DOHH2 (cell line): ENCODE data around the gene PTPRN2.

Source experiments
- H3F3A ChIP-seq: fragments of 200-600 bp; sonication (generic), shearing (Covaris generic); 2 replicates; pipeline ENCODE4 v1.6.0; 2016; ENCODE audit warnings: antibody characterized with exemption, mild to moderate bottlenecking; ENCODE audit not compliant: control insufficient read depth, insufficient read depth
- H3K27ac ChIP-seq: fragments of 200-600 bp; sonication (generic); 2 replicates; pipeline ENCODE4 v1.5.1; 2014; ENCODE audit warnings: low read depth, mild to moderate bottlenecking, low read length, moderate library complexity
- H3K27me3 ChIP-seq: fragments of 200-600 bp; sonication (generic); 2 replicates; pipeline ENCODE4 v1.6.1; 2014; ENCODE audit warnings: mild to moderate bottlenecking, low read length, mixed read lengths; ENCODE audit not compliant: control insufficient read depth
- H3K36me3 ChIP-seq: fragments of 200-600 bp; sonication (generic); 2 replicates; pipeline ENCODE4 v1.6.1; 2014; ENCODE audit warnings: mild to moderate bottlenecking, low read length, moderate library complexity, mixed read lengths; ENCODE audit not compliant: control insufficient read depth
- H3K4me1 ChIP-seq: fragments of 200-600 bp; sonication (generic); 2 replicates; pipeline ENCODE4 v1.6.1; 2014; ENCODE audit warnings: mild to moderate bottlenecking, low read length, mixed read lengths; ENCODE audit not compliant: control insufficient read depth
- H3K4me2 ChIP-seq: fragments of 200-600 bp; sonication (generic); 2 replicates; pipeline ENCODE4 v1.6.0; 2014; ENCODE audit warnings: mild to moderate bottlenecking, low read length, moderate library complexity
- H3K4me3 ChIP-seq: fragments of 200-600 bp; sonication (generic); 2 replicates; pipeline ENCODE4 v1.5.1; 2014; ENCODE audit warnings: mild to moderate bottlenecking, low read length, mixed read lengths
- H3K79me2 ChIP-seq: fragments of 200-600 bp; sonication (generic); 2 replicates; pipeline ENCODE4 v1.6.1; 2014; ENCODE audit warnings: mild to moderate bottlenecking, low read length, mixed read lengths; ENCODE audit not compliant: control insufficient read depth
- H3K9me2 ChIP-seq: fragments of 200-600 bp; sonication (generic); replicated peaks from 2 replicates; pipeline ENCODE4 v1.6.1; 2014; ENCODE audit warnings: mild to moderate bottlenecking, low read length, mixed read lengths; ENCODE audit not compliant: control insufficient read depth
- H3K9me3 ChIP-seq: fragments of 200-600 bp; sonication (generic); 2 replicates; pipeline ENCODE4 v1.6.1; 2014; ENCODE audit warnings: antibody characterized with exemption, low read length, mixed read lengths; ENCODE audit not compliant: control insufficient read depth, insufficient read depth
- H4K20me1 ChIP-seq: fragments of 200-600 bp; sonication (generic); 2 replicates; pipeline ENCODE4 v1.6.0; 2014; ENCODE audit warnings: low read depth, mild to moderate bottlenecking, antibody characterized with exemption, low read length, moderate library complexity; ENCODE audit not compliant: control insufficient read depth, insufficient read depth
- CTCF ChIP-seq: fragments of 200-600 bp; sonication (generic); IDR thresholded peaks from one replicate; pipeline ENCODE4 v1.5.1; 2014; ENCODE audit warnings: antibody characterized with exemption, mild to moderate bottlenecking, low read depth, low read length; ENCODE audit not compliant: poor library complexity, severe bottlenecking
- EZH2phosphoT487 ChIP-seq: fragments of 200-600 bp; sonication (generic); IDR thresholded peaks from 2 replicates; pipeline ENCODE4 v1.6.1; 2017; ENCODE audit warnings: borderline replicate concordance, mild to moderate bottlenecking, antibody characterized with exemption, low read length, moderate library complexity, mixed read lengths

Gene PTPRN2

DNA sequence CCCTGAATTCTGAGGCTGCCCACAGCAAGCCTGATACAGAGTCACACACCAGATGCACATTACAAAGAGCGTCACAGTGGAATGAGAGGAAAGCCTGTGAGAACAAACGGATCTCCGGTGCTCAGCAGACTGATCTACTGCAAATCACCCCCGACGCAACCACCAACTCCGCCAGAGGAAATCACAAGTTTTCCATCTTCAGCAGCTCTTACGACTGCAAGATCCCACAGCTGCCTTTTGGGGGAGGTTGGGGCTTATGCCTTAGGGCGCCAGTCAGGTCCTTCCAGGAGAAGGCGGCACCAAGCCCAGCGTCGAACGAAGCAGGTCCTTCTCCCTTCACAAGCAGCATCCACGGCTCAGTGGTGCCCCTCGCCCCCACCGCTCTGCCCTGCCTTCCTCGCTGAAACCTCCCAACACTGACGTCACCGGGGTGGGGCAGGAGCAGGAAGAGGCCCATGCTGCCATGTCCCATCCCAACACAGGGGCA, 32.5 kb downstream of the PTPRN2 start:
- Histone ChIP-seq H3K4me2 (no peak overlapping the region), H3K27ac (no peak overlapping the region), H3K27me3 (no peaks in the 10 kb centered on the region), H3F3A (no peaks in the 10 kb centered on the region), H3K4me3 (no peak overlapping the region), H3K79me2 (no peaks in the 10 kb centered on the region), H3K36me3 (no peaks in the 10 kb centered on the region), H3K4me1 (no peaks in the 10 kb centered on the region), H4K20me1 (no peaks in the 10 kb centered on the region), H3K9me2 (no peaks in the 10 kb centered on the region), H3K9me3 (no peaks in the 10 kb centered on the region)
- TF ChIP-seq EZH2phosphoT487, result no peak
- TF ChIP-seq CTCF, result no peak

DNA sequence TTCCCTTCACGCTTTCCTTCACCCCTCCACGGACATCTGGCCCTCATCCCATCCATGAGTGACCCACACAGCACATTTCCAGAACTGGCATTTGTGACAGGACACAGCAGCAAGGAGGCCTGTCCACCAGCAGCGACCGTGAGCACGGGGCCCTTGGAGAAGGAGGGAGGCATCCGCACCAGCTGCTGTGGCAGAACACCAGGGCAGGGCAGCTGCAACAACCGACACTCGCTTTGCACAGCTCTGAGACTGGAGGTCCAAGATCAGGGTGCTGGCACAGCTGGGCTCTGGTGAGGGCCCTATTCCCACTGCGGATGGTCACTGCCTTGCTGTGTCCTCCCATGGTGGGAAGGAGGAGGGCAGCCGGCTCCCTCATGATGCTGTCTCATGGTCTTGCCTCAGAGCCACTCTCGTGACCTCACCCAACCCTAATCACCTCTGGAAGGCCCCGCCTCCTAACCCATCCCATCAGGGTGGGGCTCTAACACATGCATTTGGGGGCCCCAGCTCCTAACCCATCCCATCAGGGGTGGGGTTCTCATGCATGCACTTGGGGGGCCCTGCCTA, 36.7 kb downstream of the PTPRN2 start:
- H4K20me1 ChIP-seq, result no peaks in the 10 kb centered on the region
- H3K27me3 ChIP-seq, result no peaks in the 10 kb centered on the region
- H3K27ac ChIP-seq, result no peak overlapping the region
- no peaks in the 10 kb centered on the region for H3K36me3 ChIP-seq
- H3K4me2 ChIP-seq, result no peak overlapping the region
- TF ChIP-seq EZH2phosphoT487, result no peak
- TF ChIP-seq CTCF, result no peak
- H3K9me3 ChIP-seq, result no peaks in the 10 kb centered on the region
- H3K9me2 ChIP-seq, result no peaks in the 10 kb centered on the region
- H3K4me1 ChIP-seq, result no peaks in the 10 kb centered on the region
- H3K79me2 ChIP-seq, result no peaks in the 10 kb centered on the region
- H3F3A ChIP-seq, result no peaks in the 10 kb centered on the region
- H3K4me3 ChIP-seq, result no peak overlapping the region

DNA sequence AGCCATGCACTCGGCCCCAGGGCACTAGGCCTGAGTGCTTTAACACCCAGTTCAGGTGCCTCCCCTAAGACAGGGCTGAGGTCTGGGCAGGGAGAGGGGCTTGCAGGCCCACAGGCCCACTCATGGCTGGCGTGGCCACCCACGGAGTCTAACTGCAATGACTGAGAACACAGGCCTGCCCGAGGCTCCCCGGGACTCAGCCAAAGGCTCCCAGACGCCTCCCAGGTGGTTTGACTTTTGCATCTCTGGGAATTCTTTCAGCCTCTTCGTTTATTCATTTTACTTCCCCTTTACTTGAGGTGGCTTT, 37.3 kb downstream of the PTPRN2 start:
- Histone ChIP-seq H3K27me3 (no peaks in the 10 kb centered on the region), H3K9me2 (no peaks in the 10 kb centered on the region), H3K4me1 (no peaks in the 10 kb centered on the region), H3K27ac (no peak overlapping the region), H3K4me3 (no peak overlapping the region), H3K9me3 (no peaks in the 10 kb centered on the region), H3K79me2 (no peaks in the 10 kb centered on the region), H3F3A (no peaks in the 10 kb centered on the region), H3K36me3 (no peaks in the 10 kb centered on the region), H4K20me1 (no peaks in the 10 kb centered on the region), H3K4me2 (no peak overlapping the region)
- TF ChIP-seq EZH2phosphoT487 (no peak), CTCF (no peak)
